ENCODE data around the gene FAM89A.
"Not testable (repeated sequence)": the region's sequence is repeated elsewhere in the genome, so short reads cannot be mapped to it uniquely, and the experiment has no call there.

The FAM89A gene

DNA sequence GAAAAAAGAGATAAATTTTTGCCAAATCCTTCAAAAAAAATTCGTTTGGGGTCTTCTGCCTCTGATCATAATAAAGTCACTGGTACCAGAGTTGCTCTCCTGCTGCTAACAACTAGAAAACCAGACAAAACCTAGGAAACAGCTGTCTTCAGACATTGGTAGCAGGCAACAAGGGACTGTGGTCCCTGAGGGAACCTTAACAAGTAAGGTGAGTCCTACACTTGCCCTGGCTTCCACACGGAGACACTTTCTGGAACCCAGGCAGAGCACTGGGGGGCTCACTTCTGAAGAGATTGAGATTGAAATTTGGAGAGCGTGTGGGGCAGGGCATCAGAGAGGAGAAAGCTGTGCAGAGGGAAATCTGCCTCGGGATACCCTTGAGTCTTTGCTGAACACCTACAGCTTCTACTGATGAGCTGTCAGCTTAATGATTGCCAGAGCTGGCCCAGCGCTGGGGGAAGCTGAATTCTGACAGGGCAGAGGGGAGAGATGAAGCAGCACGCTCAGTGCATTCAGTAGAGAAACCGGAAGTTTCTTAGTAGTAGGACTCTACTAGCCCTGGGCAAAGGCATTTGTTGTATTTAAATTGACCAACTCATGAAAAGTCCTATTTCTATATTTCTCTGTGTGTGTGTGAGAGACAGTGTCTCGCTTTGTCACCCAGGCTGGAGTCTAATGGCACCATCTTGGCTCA is 18.5 kb upstream of the FAM89A start:
- no peak overlapping the region for H3K4me3 ChIP-seq (ENCODE audit: low read depth, low read length)
- no peak for DNase-seq (ENCODE audit: low read depth)

DNA sequence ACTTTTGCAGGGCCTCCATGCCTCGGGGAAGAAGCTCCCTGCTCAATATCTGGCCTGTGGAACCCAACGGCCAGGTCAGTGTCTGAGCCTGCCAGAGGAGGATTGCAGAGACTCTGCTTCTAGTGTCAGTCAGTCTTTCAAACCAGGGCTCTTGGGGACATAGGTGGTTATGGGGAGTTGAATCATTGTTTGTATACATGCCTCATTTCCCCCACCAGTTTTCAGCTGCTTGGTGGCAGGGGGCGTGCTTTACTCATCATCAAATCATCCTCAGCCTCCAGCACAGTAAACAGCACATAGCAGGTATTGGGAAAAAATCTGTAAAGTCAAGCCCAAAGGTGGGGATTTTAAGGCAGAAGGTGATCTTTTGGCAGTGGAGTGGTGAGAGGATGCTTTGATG is 17.4 kb upstream of the FAM89A start:
- DNase-seq (ENCODE audit: low read depth) = no peak
- H3K4me3 ChIP-seq (ENCODE audit: low read depth, low read length) = no peak overlapping the region

DNA sequence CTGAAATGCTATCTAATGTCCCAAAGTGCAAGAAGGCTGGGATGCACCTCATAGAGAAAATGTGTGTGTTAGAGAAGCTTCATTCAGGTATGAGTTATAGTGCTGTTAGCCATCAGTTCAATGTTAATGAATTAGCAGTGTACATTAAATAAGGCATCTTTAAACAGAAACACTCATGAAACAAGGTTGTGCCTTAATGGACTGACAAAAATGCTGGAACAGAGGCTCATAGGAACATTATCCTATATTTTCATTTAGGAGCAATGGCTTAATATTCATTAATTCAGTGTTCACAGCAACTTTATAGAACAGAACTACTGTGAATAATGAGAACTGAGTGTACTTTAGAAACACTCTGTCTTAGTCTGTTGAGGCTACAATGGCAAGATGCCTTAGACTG is 15.2 kb upstream of the FAM89A start:
- no peak overlapping the region for H3K4me3 ChIP-seq (ENCODE audit: low read depth, low read length)
- DNase-seq (ENCODE audit: low read depth) = no peak

DNA sequence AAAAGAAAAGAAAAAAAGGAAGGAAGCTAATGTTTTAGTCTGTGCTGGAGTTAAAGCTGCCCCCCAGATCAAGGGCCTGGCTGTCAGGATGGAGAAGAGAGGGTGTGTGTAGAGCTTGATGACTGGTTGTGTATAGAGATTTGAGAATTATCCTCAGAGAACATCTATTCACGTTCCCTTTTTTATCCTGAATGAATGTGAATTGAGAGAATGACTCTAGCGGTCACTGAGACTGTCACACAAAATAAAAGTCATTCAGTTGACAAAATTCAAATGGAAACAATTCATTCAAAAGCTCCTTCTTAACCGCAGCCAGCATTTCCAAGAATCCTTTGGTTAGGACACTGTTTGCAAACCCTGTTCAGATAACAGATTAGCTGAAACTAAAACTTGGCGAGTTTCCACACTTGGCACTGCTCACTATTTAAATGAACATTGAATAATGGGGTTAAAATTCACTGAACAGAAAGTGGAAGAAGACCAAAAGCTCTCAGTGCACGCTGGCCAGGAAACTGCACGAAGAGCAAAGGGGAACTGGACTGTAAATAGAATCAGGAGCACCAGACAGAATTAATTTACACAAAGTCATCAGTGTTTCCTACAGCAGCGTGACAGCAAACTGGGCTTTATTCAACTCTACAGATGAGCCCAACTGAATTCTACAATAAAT is 13.6 kb upstream of the FAM89A start:
- H3K4me3 ChIP-seq (ENCODE audit: low read depth, low read length) = no peak overlapping the region
- DNase-seq (ENCODE audit: low read depth) = peak; percentile 29

DNA sequence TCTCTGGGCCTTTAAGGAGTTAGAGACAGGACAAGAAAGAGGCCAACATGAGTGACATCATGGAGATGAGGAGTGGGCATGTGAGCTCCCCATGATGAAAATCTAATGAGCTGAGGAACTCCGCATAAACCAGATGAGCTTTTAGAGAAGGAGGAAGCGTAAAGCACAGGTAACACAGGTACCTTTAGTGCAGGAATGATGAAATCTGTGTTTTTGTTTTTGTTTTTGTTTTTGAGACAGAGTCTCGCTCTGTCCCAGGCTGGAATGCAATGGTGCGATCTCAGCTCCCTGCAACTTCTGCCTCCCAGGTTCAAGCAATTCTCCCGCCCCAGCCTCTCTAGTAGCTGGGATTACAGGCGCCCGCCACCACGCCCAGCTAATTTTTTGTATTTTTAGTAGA is 12.7 kb upstream of the FAM89A start:
- no peak for DNase-seq (ENCODE audit: low read depth)
- no peak overlapping the region for H3K4me3 ChIP-seq (ENCODE audit: low read depth, low read length)

DNA sequence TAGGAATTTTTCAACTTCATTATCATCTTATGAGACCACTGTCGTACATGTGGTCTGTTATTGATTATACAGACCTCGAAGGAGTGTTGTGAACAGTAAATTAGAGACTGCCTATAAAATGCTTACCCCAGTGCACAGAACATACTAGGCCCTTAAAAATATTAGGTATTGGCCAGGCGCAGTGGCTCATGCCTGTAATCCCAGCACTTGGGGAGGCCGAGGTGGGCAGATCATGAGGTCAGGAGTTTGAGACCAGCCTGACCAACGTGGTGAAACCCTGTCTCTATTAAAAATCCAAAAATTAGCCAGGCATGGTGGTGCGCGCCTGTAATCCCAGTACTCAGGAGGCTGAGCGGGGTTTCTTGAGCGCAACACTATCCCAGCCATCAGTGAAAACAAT is 10.9 kb upstream of the FAM89A start:
- not testable (repeated sequence) for H3K4me3 ChIP-seq (ENCODE audit: low read depth, low read length); DNase-seq (ENCODE audit: low read depth)

DNA sequence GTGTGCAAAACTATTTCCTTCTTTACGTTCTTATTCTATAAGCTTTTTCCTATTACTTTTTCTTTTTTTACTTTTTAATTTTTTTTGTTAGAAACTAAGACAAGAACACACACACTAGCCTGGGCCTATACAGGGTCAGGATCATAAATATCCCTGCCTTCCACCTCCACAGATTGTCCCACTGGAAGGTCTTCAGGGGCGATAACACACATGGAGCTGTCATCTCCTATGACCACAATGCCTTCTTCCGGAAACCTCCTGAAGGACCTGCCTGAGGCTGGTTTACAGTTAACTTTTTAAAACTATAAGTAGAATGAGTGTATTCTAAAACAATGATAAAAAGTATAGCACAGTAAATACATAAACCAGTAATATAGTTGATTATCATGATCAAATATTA is 10.3 kb upstream of the FAM89A start:
- no peak for DNase-seq (ENCODE audit: low read depth)
- no peak overlapping the region for H3K4me3 ChIP-seq (ENCODE audit: low read depth, low read length)

DNA sequence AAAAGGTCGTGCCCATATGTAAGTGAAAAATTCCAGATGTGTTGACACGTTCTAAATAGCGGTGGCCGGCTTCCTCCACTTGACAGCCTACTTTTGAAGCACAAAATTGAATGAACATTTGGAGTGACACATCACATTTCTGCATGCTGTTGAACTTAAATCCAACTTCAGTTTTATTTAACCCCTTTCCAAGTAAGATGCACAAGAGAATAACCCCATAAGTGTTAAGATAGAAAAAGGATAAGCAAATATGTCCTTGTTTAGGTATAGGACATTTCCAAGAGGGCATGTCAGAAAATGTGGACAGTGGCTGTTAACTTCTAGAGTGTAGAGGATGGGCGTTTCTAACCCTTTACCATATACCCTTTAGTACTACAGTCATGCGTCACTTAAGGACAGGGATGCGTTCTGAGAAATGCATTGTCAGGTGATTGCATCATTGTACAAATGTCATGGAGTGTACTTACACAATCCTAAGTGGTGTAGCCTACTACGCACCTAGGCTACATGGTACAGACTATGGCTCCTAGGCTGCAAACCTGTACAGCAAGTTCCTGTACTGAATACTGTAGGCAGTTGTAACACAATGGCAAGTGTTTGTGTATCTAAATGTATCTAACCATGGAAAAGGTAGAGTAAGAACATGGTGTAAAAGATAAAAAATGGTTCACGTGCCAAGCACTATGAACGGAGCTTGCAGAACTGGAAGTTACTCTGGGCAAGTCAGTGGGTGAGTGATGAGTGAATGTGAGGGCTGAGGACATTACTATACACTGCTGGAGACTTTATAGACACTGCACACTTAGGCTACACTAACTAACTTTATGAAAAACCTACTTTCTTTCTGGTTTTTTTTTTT is 9.3 kb upstream of the FAM89A start:
- no peak for DNase-seq (ENCODE audit: low read depth)

DNA sequence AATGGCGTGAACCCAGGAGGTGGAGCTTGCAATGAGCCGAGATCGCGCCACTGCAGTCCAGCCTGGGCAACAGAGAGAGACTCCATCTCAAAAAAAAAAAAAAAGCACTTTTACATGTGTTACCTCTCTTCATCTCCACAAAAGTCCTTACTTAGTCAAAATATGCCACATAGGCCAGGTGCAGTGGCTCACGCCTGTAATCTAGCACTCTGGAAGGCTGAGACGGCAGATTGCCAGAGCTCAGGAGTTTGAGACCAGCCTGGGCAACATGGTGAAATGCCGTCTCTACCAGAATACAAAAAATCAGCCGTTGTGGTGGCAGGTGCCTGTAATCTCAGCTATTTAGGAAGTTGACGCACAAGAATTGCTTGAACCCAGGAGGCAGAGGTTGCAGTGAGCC is 8.4 kb upstream of the FAM89A start:
- H3K4me3 ChIP-seq (ENCODE audit: low read depth, low read length); DNase-seq (ENCODE audit: low read depth): not testable (repeated sequence)

More for the DNA sequence above, 9.3 kb upstream of the FAM89A start:
- H3K4me3 ChIP-seq (ENCODE audit: low read depth, low read length) = no peak overlapping the region

DNA sequence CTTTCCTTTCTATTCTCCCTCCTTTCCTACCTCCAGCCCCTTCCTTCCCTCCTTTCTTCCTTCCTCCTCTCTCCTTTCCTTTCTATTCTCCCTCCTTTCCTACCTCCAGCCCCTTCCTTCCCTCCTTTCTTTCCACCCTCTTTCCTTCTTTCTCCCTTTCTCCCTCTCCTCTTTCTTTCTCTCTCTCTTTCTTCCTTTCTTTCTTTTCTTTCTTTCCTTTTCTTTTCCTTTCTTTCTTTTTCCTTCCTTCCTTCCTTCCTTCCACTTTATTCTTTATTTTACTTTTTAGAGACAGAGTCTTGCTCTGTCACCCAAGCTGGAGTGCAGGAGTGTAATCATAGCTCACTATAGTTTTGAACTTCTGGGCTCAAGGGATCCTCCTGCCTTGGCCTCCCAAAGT is 7.5 kb upstream of the FAM89A start:
- H3K4me3 ChIP-seq (ENCODE audit: low read depth, low read length); DNase-seq (ENCODE audit: low read depth): not testable (repeated sequence)

DNA sequence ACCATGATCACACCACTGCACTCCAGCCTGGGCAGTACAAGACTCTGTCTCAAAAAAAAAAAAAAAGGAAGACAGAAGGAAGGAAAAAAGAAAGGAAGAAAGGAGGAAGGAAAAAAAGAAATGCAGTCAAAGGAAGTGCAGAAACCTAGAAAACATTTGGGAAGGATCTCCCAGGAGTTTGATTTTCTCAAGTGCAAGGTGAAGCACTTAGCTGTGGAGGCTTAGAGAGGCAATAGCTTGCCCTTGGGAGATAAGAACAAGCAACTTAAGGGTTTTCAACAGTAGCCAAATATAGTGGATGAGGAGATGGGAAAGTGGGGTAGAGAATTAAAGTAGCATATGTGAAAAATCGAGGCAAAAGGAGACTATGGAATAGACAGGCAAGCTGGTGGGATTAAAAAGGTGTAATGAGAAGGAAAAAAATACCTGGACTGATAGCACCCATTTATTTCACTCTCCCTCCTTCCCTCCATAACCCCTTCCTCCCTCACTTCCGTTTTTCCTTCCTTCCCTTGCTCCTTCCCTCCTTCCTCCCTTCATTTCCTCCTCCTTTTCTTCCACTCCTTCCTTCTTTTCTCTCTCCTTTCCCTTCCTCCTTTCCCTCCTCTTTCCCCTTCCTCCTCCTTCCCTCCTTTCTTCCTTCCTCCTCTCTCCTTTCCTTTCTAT is 6.8 kb upstream of the FAM89A start:
- no peak overlapping the region for H3K4me3 ChIP-seq (ENCODE audit: low read depth, low read length)
- no peak for DNase-seq (ENCODE audit: low read depth)

DNA sequence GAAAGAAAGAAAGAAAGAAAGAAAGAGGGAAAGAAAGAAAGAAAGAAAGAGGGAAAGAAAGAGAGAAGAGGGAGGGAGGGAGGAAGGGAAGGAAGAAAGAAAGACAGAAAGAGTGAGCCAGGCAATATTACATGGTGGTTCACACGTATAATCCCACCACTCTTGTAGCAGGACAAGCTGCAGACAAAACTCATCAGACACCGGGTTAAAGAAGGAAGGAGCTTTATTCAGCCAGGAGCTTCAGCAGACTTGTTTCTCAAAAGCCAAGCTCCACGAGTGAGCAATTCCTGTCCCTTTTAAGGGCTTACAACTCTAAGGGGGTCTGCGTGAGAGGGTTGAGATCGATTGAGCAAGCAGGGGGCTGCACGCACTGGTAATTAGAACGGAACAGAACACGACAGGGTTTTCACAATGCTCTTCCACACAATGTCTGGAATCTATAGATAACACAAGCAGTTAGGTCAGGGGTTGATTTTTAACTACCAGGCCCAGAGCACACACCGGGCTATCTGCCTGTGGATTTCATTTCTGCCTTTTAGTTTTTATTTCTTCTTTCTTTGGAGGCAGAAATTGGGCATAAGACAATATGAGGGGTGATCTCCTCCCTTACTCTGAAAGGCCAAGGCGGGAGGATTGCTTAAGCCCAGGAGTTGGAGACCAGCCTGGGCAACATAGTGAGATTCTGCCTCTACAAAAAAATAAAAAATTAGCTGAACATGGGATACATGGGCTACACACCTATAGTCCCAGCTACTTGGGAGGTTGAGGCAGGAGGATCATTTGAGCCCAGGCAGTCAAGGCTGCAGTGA is 6.1 kb upstream of the FAM89A start:
- DNase-seq (ENCODE audit: low read depth) = not testable (repeated sequence)

DNA sequence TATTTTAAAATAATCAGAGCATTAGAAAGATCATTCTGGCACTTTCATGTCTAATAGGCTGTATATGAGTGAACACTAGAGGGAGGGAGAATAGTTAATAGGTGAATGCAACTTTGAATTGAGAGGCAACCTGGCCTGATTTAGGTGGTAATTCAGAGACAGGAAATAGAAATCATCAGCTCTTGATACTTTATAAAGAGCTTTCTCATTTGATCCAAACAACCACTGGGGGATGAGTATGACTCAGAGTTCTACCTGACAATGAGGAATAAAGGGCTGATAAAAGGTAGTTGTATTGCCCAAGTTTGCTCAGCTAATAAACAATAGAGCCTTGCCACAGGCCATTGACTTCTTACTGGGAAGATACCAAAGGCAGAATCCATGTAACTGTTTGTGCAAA is 5.2 kb upstream of the FAM89A start:
- no peak overlapping the region for H3K4me3 ChIP-seq (ENCODE audit: low read depth, low read length)
- DNase-seq (ENCODE audit: low read depth) = no peak

More for the DNA sequence above, 6.1 kb upstream of the FAM89A start:
- not testable (repeated sequence) for H3K4me3 ChIP-seq (ENCODE audit: low read depth, low read length)

DNA sequence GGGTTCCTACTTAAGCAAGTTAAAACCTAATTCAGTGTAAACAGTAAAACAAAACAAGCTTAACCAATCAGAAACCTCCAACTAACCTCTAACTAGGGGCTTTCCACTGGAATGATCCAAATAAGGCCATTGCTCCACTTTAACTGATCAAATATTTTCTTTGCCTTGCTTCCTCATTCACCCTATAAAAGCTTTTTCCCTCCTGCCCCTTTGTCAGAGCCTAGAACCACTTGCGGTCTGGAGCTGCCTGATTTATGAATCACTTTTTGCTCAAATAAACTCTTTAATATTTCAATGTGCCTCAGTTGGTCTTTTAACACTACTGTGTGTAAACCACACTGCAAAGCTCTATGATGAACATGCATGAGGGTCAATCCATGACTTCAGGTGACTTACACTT is 4.5 kb upstream of the FAM89A start:
- DNase-seq (ENCODE audit: low read depth) = no peak
- H3K4me3 ChIP-seq (ENCODE audit: low read depth, low read length) = no peak overlapping the region

DNA sequence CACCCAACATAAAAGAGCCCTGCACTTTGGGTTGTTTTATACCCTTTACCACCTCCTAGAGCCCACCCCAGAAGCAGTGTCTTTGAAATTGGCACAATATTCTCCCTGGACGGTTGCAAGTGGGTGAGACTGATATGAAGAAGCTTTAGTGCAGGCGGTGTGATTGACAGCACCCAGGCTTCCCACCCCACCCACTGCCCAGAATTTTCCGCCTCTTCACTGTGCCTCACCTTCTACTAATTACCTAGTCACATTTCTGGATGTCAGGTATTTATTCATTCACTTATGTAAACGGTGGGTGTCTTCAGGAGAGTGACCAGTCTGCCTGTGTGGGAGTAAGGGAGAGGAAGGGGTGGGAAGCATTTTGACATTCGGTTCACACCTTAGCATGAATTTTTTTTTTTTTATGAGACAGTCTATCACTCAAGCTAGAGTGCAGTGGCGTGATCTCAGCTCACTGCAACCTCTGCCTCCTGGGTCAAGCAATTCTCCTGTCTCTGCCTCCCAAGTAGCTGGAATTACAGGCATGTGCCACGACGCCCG is 1.7 kb upstream of the FAM89A start:
- H3K4me3 ChIP-seq (ENCODE audit: low read depth, low read length) = no peak overlapping the region
- no peak for DNase-seq (ENCODE audit: low read depth)

DNA sequence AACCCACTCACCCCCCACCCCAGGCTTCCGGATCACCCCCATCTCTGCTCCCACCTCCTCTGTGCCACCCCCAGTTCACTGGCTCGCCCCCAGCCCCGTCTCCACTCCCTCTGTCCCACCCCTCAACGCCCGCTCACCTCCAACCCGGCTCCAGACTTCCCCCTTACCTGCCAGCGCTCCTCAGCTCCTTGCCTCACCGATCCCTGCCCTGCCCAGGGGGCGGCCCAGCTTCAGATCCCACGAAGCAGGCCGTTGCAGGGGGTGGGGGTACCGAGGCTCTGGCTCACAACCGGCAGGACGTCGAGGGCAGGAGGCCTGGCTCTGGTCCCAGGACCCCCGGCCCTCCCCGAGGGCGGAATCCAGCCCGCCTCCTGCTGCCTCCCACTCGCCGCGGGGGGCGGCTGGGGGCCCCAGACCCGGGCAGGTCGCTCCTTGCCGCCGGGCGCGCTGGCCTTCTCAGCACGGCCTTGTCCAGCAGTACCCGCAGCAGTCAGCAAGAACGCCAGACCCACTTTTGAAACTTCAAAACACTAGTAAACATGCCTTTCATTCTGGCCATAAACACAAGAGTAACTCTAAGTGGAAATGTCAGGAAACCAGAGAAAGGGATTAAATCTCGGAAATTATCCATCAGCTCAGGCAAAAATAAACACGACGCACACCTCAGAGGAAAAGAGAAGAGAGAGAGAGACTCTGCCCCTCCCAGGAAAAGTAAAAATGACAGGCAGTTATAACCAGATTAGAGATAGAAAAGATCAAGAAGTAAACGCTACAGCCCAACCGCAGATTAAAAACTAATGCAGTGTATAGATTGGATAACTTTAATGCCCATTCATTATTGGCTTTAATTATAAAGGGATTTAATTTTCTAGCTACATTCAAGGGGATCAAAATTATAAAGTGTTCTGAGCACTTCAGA is 1.0 kb upstream of the FAM89A start:
- H3K4me3 ChIP-seq (ENCODE audit: low read depth, low read length) = peak overlapping the region; percentile 51
- no peak for DNase-seq (ENCODE audit: low read depth)

DNA sequence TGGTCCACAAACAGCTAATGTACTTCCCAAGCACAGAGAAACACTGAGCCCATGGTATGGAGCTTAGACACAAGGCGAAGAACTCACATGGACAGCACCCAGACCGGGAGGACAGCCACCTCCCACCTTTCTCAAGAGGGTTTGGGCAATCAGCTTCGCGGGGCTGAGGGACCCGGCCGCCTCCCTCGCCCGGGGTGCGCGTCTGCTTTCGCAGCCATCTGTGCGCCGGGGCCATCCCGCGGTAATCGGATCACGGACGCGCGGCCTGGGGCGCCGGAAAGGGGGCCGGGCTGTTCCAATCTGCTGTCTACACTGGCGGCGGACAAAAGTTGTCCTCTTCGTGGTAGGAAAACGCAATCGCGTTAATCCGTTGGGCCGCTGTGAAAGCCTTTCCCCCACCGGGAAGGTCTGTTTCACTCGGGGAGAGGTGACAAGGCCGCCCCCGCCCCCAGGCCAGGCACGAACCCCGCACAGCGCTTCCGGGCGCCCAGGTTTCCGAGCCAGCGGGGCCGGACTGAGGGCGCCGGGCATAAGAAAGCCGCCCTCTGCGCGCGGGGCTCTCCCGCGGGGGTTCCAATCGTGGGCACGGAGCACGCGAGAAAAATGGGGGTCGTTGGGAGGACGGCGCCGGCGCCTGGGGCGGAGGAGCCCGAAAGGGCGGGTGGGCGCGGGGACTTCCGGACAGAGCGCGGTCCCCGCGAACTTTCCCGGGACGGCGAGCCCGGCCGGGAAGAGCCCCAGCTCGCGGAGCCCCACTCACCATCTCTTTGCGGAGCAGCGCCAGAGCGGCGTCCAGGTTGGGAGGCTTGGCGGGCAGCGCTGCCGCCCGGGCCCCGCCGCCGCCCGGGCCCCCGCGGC is 664 bp downstream of the FAM89A start:
- peak overlapping the region; percentile 74 for H3K4me3 ChIP-seq (ENCODE audit: low read depth, low read length)
- no peak for DNase-seq (ENCODE audit: low read depth)

All from skeletal muscle cell (primary cell).